NCI-H524 treated with DMSO at 0.1 percent for 48 hours (cell line): Measurements from ENCODE around the gene DGLUCY.
"Not testable (repeated sequence)": the region's sequence is repeated elsewhere in the genome, so short reads cannot be mapped to it uniquely, and the experiment has no call there.

Experiments used
- DNase-seq: peaks from one replicate; lab custom pipeline; 2025; lab: John Stamatoyannopoulos, UW

Gene DGLUCY

DNA sequence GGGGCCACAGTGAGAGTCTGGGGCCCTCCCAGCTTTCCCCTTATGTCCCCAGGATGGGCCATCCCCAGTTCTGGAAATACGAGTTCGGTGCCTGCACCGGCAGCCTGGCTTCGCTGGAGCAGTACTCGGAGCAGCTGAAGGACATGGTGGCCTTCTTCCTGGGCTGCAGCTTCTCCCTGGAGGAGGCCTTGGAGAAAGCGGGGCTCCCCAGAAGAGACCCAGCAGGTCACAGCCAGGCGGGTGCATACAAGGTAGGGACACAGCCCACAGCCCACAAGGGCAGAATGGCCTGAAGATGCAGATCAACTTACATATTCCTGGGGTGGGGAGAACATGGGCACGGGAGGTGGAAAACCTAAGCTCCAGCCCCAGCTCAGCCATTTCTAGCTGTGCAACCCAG is 56.1 kb downstream of the DGLUCY start:
- no peak for DNase-seq

DNA sequence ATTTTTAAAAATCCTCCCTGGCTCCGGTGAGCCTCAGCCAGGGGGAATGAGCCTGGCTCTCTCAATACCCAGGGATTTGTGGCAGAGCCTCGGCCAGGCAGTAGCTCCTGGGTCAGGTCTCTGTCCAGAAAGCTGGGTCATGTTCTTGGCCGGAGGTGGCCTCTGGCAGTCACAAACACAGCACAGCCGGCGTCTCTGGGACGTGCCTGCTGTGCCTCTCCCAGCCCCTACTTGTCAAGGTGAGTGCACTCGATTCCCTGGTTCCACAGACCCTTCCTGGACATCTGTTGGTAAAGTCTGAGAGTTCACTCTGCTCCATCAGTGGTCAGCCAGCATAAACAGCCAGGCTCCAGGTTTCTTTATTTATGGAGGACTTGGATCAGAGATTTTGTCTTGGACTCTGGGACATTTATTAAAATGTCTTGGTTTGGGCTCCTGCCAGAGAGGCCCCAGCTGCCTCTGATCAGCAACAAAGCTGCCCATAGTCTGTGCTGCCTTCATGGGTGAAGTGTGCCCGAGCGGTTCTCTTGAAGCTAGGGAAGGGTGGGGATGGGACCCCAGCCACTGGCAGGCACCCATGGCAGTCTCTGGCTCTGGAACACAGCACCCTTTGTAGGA is 56.7 kb downstream of the DGLUCY start:
- no peak for DNase-seq

DNA sequence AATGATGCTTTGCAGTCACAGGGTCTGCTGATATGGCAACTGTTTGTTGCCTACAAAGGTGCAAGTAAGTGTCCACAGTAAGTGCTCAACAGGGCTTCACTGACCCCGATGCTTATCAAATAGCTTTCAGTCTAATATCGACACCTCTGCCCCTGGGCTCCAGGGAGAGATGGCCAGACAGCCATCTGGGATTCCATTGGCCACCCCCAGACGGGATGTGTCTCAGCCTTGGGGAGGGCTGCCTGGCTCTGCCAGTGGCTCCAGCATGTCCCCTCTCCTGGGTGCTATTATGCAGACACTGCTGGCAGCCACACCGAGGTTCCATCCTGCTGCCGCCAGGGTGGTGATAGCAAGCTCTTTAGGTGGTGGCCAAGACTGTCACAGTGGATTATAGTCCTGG is 57.4 kb downstream of the DGLUCY start:
- DNase-seq, result no peak

DNA sequence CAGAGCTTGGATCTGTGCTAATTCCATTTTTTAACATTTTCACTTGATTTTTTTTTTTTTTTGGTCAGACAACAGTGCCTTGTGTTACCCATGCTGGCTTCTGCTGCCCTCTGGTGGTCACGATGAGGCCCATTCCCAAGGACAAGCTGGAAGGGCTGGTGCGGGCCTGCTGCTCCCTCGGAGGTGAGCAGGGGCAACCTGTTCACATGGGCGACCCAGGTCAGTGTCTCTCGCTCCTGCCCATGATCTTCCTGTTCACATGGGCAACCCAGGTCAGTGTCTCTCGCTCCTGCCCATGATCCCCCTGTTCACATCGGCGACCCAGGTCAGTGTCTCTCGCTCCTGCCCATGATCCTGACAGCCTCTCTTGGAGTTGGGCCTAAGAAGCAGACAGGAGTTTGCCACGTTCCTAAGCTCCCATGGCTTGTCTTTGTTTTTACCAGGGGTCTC is 59.4 kb downstream of the DGLUCY start:
- DNase-seq, result no peak

DNA sequence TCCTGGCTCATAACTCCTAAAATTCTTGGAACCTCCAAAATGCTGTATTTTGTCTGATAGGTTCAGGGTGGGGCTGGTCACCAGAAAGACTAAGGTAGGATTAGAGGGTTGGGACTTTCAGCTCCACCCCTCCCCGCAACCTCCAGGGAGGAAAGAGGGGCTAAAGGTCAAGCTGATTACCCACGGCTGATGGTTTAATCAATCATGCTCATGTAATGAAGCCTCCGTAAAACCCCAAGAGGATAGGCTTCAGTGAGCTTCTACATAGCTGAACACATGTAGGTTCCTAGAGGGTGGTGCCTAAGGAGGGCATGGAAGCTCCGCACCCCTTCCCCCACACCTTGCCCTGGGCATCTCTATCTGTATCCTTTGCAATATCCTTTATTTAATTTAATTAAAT is 60.0 kb downstream of the DGLUCY start:
- DNase-seq, result no peak

DNA sequence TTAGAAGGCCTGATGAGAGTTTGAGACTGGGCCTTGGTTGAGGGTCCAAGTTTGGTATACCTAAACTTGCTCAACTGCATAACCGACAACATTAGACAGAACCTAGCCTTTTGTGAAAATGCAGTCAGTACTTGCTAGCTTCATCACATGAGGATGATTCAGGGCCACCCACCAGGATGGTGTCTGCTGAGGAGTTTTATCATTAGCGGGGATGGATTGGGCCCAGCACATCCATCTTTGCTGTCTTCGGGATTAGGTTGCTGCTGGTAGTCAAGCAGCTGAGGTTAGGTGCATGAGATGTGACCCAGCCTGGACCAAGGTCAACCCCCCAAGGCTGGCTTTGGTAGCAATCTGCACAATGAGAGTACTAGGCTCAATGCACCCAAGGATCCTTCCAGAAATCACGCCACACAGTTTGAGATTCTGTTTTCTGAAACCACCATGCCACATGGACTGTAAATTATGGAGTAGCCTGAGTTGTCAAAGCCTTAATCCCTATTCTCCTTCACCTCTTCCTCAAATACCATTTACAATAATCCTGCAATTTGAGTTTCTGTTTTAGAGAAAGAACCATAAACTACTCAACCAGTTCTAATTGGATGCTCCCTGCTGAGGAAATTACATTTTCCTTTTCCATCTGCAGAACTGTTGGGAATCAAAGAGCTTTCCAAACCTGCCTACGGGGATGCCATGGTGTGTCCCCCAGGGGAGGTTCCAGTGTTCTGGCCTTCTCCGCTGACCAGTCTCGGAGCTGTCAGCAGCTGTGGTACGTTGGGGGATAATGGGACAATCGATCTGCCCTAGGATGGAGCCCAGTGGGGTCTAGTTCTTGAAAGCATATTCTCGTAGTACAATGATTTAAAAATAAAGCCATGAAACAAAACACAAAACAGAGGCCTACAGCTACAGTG is 61.7 kb downstream of the DGLUCY start:
- DNase-seq, result no peak

DNA sequence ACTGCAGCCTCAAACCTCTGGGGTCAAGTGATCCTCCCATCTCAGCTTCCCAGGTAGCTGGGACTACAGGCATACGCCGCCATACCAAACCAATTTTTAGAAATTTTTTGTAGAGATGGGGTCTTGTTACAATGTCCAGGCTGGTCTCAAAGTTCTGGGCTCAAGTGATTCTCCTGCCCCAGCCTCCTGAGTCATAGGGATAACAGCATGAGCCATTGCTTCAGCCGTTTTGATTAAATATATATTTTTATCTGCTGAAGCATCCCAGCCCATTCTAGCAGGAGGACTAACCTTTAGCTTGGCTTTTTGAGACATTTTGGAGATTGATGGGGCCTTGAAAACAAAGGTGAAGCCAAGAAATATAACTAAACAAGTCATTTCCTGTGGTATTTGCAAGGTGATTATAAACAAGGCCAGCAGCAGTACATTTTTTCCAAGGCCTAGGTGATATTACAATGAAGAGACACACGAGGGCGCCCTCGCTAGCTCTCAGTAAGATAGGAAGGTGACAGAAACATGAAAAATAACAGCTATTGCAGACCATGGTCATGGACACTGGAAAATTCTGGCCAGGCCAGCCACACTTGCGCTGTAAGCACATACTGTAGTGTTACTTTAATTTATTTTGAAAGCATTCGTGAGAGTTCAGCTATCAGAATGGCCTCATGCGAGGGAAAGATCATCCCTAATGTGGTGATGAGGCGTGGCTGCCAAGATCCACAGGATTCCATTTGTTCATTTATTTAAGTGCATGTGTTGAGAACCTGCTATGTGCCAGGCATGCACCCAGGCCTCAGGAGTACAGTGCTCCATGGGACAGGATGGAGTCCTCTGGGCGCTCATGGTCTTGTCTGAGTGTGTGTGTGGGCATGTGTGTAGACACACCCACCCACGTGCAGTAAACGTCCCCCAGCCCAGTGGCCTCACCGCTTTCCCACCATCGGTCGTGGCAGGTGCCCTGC is 63.5 kb downstream of the DGLUCY start:
- DNase-seq, result peak; percentile 21

DNA sequence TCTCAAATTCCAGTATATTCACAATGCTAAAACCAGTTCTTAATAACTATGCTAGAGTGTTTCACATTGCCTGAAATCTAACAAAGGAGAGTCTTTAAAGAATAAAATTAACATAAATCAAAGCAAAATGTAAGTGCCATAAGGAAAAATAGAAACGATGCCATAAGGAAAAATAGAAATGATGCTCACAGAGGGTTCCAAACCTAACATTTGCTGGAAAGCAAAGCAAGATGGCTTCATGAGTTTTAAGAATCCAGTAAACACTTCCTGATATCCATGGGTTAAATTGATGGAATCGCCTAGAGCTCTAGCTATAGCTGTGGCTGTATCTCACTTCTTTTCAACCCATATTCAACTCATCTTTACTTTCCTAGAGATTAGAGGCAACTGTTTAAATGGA is 66.7 kb downstream of the DGLUCY start:
- no peak for DNase-seq

DNA sequence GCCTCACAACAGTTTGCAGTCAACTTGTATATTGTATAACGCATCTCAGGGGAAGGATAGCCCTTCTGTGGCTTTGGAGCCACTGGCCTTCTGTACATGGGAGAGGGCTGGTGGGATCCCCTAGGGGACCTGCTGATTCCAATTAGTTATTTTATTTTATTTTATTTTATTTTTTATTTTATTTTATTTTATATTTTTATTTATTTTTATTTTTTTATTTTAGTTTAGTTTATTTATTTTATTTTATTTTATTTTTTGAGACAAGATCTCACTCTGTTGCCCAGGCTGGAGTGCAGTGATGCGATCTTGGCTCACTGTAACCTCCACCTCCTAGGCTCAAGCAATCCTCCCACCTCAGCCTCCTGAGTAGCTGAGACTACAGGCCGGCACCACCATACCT is 68.9 kb downstream of the DGLUCY start:
- not testable (repeated sequence) for DNase-seq

DNA sequence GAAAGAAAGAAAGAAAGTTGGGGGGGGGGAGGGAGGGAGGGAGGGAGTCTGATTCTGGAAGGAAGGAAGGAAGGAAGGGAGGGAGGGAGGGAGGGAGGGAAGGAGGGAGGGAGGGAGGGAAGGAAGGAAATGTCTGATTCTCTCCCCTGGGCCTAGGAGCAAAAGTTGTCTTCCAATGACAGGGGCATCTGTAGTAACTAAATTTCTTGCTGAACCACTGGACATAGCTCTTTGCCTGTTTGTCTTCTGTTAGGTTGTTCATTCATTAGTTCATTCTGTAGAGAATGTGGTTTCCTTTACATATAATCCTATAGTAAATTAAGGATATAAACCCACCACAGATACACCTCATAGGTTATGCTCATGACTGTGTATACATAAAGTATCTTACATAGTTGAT is 70.7 kb downstream of the DGLUCY start:
- no peak for DNase-seq

DNA sequence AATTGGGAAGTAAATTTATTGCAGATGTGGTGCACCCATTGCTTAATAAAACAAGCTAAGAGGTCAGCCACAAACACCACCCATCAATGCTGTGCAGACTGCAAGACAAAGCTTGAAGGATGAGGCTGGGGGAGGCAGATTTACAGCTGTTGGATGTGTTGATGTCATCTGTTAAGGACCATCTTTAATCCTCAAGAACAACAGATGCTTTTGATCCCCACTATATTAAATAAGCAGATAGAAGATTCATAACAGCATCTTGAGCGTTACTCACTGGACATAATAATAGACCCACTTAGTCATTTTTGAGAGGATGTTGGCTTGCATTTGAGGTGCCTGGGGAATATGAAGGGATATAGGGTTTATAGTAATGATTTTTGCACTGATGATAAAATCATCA is 71.8 kb downstream of the DGLUCY start:
- DNase-seq, result peak; percentile 95

DNA sequence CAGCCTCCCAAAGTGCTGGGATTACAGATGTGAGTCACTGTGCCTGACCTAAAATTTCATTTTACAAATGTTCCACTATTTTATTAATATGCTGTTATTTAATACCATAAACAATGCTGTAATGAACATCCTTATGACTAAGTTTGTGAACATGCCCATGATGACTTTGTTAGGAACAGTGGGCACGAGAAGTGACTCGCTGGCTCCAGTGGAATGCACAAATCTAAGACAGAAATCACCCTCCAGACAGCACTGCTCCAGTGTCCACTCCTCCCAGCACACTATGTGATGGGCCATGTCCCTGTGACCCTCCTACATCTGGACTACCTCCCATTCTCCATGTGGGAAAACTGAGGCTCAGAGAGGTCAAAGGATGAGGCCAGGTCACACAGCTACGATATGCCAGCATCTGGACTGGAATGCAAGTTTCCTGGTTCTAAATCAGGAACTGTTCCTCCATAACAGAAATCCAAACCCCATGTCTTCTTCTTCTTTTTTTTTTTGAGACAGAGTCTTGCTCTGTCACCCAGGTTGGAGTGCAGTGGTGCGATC is 72.7 kb downstream of the DGLUCY start:
- DNase-seq, result no peak

DNA sequence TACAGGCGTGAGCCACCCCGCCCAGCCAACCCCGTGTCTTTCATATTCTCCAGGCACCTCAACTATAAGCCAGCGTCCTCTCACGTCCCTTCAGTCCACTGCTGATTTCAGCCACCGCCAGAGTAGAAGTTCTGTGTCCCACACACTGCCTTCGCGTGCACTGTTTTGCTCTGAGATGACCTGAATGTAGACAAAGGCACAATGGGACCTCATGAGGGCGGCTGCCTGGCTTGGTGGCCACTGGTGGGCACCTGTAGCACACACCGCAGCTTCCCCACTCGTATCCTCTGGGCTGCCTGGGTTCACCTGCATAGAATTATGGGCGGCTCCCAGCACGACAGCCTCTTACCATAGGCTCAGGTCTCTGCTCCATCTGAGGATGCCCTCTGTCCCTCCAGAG is 73.4 kb downstream of the DGLUCY start:
- DNase-seq, result no peak

DNA sequence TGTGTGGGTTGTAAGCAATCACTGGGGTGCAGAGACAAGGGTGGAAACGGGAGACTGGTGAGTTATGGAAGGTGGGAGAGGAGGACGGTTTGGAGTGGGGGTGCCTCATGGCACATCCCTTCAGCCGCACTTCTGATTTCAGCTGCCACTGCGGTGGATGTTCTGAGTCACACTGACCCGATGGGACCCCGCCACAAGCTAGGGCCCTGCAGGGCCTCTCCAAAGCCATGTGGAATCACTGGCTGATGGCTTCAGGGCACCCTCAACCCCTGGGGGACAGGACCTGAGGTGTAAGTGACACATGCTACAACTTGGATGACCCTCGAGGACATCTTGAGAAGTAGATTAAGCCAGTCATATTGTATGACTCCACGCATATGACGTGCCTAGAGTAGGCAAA is 77.0 kb downstream of the DGLUCY start:
- DNase-seq, result no peak

DNA sequence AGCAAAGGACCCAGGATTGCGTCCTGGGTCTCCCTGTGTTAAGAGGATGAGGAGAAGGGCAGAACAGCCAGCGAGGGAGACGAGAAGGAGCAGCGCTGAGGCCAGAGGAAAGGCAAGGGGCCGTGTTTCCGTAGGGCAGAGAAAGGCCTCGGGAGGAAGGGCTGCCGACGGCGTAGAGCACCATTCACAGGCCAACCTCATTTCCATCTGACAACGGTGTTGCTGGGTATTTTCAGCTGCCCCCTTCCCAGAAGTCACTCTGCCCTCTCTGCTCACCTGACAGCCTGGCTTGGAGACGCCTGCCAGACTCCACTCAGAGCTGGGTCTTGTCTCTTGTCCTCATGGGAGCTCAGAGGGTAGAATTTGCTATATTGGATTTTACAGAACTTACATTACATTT is 79.2 kb downstream of the DGLUCY start:
- no peak for DNase-seq

DNA sequence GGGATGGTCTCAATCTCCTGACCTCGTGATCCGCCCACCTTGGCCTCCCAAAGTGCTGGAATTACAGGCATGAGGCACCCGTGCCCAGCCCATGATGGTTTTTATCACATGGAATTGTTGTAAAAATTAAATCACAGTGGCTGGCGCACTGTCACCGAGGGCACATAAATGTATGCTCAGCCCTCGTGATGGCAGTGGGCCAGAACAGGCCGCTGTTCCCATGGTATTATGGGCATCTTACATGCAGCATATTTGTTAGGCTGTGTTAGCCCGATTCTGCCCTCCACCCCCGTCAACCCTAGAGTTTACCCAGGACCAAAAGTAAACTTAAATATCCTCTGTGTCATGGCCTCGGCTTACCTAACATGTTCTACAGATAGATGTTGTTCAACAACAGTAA is 82.0 kb downstream of the DGLUCY start:
- DNase-seq, result no peak

DNA sequence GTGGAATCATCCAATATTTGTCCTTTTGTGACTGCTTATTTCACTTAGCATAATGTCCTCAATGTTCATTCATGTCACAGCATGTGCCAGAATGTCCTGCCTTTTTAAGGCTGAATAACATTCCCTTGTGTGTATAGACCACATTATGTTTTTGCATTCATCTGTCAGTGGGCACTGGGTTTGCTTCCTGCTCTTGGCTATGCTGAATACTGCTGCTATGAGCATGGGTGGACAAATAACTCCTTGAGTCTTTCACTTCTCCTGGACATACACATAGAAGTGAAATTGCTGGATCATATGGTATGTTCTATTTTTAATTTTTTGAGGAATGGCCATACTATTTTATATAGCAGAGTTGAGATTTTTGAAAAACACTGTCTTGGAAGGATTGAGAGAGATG is 83.8 kb downstream of the DGLUCY start:
- no peak for DNase-seq

DNA sequence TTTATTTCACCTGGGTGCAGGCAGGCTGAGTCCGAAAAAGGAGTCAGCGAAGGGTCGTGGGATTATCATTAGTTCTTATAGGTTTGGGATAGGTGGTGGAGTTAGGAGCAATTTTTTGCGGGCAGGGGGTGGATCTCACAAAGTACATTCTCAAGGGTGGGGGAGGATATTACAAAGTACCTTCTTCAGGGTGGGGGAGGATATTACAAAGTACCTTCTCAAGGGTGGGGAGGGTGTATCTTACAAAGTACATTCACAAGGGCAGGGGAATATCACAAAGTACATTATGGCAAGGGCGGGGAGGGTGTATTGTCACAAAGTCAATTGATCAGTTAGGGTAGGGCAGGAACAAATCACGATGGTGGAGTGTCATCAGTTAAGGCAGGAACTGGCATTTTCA is 86.9 kb downstream of the DGLUCY start:
- DNase-seq, result not testable (repeated sequence)

DNA sequence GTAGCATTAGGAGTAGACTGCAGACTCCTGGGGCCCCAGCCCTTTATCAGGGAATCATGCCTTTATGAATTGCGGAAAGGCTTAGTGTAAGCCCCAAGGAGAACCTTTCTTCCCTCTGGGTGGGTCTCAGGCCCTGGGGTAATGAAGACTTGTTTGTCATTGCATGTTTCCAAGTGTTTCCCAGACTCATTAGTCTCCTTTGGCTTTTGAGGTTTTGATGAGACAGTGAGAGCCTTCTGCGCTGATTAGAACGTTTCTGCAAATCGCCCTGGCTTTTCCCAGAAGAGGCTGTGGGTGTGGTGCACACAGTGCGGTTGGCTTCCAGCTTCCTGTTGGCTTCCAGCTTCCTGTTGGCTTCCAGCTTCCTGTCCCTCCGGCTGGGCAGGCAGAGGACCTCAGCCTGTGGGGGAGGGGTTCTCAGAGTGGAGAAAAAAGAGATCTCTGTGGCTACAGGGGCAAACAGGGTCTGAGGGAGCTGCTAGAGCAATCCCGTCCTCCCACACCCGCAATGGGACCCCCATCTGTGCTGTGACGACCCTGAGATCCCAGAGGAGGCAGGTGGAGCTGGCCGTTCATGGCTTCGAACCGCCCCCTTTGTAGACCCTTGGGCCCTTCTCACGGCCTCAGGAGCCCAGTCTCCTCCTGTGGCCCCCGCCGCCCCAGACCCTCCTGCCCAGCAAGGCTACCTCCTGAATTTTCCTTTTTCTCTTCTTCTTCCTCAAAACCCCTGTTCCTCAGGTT is 88.5 kb downstream of the DGLUCY start:
- DNase-seq, result peak; percentile 14

DNA sequence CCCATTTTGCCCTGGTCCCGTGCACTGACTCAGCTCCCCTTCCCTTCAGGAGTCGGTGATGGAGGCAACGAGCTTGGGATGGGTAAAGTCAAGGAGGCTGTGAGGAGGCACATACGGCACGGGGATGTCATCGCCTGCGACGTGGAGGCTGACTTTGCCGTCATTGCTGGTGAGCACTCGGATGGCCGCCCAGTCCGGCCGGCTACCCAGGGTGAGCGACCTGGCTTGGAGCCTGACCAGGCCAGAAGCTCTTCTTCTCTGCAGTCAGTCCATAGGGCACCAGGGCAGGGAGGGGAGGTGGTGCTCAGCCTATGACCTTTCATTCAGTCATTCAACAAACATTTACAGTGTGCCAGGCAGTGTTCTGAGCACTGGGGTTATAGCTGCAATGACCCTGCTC is 90.8 kb downstream of the DGLUCY start:
- no peak for DNase-seq

DNA sequence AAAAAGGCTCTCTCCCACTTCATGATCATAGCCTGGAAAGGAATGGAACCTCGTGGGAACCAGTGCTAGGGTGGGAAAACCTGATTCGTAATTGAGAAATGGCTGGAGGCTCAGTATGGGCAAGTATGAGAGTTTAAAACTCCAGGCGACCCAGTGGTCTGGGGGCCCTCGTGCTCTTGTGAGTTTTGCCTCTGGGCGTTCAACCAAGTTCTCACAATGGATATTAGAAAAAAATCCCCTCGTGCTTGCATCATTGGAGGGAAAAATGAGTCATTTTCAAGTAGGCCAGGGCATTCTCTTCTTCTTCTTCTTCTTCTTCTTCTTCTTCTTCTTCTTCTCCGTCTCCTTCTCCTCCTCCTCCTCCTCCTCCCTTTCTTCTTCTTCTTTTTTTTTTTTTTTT is 91.6 kb downstream of the DGLUCY start:
- DNase-seq, result no peak
